ENCODE measurements around the gene BLVRA.
"Not testable (repeated sequence)": the region's sequence is repeated elsewhere in the genome, so short reads cannot be mapped to it uniquely, and the experiment has no call there.

BLVRA gene

DNA sequence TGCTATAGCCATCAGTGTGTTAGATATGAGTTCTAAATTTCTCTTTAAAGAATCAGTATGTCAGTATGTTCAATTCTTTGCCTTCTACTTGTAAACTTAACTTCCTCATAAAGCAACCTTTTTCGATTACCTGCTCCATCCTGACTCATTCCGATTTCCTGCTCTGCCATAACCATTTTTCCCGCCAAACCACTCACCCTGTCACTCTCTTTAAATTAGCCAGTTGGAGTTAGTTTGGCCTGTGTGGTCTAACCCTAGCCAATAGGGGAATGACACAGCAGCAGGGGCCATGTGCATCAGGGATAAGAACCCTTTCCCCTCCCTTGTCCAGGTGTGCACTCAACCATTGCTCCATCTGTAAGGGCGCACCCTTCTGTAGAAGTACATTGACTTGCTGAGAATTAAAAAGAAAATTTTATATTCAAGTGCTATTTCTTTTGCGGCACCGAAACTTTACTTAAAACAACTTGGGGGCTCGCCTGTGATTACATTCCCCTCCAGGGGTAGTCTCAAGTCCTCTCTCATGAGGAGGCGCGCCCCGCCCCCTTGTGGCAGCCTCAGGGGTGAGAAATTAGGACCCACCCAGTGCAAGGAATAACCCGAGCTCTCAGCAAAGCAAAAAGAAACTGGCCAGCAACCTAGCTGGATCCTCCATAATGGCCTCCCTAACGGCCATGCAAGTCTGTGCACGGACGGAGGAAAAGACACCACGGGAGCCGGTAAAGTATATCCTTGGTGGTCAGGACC is 51.9 kb downstream of the BLVRA start:
- DNase-seq: peak; percentile 41

DNA sequence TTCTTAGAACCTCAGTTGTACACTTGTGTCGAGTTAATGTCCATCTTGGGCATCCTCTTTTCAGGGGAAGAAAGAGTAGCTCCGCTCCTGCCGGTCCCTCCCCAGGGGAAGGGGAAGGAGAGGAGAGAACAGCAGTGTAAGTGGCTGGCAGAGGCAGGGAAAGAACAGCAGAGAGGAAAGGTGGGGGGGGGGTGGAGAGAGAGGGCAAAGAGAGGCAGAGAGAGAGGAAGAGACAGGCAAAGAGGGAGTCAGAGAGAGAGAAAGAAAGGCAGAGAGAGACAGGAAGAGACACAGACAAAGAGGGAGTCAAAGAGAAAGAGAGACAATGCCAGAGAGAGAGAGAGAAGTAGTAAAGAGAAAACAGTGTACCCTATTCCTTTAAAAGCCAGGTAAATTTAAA is 56.9 kb downstream of the BLVRA start:
- no peak for DNase-seq

DNA sequence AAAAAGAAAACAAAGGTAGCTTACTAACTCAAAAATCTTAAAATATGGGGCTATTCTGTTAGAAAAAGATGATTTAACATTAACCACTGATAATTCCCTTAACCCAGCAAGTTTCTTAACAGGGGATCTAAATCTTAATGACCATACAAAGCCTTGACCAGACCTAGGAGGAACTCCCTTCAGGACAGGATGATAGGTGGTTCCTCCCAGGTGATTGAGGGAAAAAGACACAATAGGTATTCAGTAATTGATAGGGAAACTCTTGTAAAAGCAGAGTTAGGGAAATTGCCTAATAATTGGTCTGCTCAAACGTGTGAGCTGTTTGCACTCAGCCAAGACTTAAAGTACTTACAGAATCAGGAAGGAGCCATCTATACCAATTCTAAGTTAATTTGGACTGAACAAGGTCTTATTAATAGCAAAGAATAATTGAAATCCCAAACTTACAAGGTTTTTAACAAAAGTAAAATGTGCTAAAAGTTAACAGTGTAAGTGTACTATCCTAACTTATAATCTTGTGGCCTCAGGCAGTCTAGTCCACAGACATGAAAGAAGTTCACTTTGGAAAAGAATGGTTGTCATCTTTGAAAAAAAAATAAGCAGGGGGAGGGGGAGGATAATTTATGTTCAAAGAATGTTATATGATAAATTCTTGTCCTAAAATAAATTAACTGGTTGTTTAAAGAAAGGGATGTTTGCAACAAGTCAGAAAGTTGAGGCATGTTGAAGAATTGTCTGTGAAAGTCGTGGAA is 57.7 kb downstream of the BLVRA start:
- not testable (repeated sequence) for DNase-seq

DNA sequence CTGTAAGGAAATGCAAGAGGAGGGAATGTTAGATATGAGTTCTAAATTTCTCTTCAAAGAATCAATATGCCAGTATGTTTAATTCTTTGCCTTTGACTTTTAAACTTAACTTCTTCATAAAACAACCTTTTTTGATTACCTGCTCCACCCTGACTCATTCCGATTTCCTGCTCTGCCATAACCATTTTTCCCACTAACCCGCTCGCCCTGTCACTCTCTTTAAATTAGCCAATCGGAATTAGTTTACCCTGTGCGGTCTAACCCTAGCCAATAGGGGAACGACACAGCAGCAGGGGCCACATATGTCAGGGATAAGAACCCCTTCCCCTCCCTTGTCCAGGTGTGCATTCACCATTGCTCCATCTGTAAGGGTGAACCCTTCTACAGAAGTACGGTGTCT is 64.9 kb downstream of the BLVRA start:
- not testable (repeated sequence) for DNase-seq

DNA sequence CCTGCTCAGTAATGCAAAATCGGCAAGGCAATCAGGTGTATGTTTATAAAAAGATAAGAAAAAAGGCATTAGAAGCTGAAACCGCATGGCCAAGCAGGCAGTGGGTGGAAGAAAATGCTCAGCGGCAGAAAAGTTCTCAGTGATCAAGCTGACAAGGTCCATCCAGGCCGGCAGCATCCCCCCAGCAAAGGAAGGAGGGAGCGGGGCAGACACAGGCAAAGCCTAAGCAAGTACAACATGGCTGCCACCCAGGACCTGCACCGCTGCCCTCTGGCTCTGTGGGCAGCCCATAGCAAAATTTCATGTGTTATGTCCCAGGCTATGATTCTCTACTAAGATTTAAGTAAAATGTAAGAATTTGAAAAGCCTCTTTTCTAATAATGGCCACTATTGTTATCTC is 65.5 kb downstream of the BLVRA start:
- no peak for DNase-seq

DNA sequence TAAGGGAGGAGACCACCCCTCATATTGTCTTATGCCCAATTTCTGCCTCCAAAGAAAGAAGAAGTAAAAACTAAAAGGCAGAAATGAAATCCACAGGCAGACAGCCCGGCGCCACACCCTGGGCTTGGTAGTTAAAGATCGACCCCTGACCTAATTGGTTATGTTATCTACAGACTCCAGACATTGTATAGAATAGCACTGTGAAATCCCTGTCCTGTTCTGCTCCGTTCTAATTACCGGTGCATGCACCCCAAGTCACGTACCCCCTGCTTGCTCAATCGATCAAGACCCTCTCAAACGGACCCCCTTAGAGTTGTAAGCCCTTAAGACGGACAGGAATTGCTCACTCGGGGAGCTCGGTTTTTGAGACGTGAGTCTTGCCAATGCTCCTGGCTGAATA is 66.0 kb downstream of the BLVRA start:
- DNase-seq: not testable (repeated sequence)

DNA sequence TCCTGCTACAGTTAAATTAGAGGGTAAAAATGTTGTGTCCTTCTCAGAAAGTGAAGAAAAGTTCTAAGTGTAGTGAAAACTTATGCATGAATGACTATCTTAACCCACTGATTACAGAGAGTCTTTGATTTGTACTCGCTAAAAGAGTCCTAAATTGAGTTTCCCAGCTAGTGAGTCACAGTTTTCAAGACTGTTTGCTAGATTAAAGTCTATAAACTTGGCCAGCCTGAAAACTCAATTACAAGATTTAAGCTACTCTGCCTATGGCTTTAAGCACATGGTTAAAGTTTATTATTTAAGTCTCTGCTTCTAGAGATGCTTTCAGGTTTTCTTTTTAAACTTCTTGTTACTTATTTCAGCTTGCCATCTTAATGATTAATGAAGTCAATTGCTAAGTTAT is 66.5 kb downstream of the BLVRA start:
- no peak for DNase-seq

DNA sequence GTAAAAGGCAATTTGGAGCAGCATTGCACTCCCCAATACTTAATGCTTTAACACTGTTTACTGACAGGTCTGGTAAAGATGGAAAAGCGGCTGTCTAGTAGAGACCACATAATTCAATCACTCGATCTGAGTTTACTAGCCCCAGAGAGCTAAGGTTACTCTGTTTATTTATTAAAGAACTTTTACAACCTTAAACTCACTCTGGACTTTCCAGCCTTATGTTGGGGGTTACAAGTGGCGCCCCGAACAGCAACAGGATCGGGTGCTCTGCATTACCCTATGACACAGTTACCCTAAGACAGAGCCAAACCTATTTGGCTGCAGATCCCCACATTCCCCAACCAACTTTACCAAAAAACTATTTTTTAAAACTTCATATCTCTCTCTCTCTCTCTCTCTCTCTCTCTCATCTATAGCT is 66.9 kb downstream of the BLVRA start:
- DNase-seq: no peak

DNA sequence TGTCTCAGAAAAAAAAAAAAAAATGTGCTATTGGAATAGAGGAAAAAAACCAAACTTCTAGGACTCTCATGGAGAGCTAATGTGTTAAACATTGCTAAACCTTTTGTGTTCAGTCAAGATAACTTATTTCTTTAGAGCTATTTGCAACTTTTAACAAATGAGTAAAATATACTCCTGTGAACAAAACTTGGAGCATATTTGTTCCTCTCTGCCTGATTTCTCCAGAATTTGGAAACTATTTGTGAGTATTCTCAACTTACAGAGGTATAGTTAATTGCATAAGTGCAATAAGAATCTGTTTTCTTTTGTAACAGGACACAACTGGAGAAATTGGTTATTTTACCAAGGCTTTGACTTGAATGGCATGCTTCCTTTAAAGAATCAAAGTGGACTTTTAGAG is 72.4 kb downstream of the BLVRA start:
- DNase-seq: not testable (repeated sequence)

DNA sequence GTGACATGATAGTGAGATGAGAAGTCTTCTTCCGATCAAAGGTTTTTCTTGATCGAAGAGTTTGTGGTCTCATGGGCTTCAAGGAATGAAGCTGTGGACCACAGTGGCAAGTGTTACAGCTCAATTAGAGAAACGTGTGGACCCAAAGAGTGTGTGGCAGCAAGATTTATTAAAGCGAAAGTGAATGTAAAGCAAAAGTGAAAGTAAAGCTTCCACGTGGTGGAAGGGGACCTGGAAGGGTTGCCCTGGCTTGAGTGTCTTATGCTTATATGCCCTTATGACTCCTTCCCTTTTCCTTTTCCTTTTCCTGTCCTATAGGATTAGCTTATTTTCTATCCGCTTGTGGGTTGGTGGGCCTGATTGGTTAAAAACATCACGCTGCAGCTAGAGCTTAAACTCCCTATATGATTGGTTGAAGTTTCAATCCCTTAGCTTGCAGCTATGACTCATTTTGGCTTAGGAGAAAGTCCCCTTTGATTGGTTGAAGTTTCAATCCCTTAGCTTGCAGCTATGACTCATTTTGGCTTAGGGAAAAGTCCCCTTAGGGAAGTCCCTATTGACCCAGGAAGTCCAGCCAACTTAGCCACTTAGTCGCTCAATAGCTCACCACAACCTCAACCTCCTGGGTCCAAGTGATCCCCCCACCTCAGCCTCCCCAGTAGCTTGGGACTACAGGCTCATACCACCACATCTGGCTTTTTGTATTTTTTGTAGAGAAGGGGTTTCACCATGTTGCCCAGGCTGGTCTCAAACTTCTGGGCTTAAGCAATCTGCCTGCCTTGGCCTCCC is 76.2 kb downstream of the BLVRA start:
- peak; percentile 30 for DNase-seq

DNA sequence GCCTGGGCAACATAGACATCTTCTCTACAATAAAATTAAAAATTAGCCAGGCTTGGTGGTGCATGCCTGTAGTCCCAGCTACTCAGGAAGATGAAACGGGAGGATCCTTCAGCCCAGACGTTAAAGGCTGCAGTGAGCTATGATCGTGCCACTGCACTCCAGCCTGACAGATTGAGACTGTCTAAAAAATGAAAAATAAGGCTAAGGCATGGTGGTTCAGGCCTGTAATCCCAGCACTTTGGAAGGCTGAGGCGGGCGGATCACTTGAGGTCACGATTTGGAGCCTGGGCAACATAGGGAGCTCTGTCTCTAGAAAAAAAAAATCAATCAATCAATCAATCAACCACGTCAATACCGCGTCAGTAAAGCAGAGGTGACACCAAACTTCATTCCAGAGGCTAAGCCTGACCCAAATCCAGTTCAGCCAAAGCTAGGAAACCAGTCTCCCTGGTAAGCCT is 79.8 kb downstream of the BLVRA start:
- DNase-seq: no peak

DNA sequence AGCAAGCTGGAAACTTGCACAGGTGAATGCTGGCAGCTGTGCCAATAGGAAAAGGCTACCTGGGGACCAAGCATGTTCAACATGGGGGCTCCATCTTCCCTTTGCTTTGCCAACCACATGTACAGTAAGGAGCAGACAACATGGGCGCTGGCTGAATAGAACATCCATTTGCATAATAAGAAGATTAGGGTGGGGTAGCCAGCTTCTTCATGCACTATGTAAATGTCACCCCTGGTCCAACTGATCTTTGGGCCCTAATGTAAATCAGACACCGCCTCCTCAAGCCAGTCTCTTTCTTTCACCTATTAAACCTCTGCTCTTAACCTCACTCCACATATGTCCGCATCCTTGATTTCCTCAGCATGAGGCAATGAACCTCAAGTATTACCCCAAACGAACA is 84.8 kb downstream of the BLVRA start:
- no peak for DNase-seq

DNA sequence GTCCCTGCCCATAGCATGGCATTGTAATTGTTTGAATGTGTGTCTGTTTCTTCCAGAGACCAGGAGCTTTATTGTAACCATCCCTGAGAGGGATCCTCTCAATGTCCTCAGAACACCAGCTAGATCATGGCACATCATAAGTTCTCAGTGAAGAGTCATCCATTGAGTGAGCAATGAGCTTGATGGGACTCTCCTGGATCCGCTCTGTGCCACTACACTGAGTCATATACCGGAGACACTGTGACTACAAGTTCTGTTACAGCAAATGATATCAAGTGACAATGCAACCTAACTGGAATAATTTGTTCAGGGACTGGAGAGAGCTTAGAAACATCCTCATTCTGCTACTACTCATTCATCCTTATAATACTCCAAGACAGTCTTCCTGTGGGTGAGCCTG is 85.8 kb downstream of the BLVRA start:
- no peak for DNase-seq

DNA sequence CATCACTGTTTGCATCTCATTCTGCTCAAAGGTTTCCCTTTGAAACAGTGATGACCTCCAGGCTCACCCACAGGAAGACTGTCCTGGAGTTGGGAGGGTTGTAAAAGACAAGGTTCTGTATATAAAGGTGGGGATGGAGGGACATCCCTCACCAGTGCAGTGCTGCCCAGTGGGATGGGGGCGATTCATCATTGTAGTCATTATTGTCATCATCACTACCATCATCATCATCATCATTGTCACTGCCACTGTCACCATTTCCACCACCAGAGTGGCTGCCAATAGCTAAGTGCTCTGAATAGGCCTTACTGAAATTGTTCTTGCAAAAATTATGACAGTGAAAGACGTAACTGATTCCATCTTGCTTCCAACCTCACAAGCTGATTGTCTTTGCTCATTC is 86.2 kb downstream of the BLVRA start:
- DNase-seq: no peak

DNA sequence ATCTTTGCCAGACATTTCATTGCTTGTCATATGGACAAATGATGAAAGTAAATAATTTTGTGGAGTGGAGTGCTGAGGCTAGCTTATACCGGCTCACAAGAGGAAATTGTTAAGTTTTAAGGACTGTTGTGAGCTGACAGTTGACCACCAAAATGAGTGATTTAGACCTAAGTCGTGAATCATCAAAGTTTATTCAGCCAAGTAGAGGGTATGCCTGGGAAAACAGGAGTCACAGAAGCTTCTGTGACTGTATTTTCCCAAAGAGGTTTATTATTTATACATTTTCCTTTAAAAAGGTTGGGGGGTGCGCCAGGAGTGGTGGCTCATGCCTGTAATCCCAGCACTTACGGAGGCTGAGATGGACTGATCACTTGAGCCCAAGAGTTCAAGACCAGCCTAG is 89.0 kb downstream of the BLVRA start:
- no peak for DNase-seq

DNA sequence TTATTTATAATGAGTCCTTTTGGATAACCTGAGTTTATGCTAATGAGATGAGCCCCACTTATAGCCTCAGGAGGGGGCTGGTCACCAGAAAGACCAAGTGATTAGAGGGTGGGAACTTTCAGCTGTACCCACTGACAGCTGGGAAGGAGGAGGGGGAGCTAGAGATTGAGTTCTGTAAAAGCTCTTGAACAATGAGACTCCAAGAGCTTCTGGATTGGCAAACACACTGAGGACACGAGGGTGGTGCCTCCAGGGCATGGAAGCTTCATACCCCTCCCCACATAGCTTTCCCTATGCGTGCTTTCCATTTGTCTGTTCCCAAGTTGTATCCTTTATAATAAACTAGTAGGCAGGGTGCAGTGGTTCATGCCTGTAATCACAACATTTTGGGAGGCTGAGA is 90.6 kb downstream of the BLVRA start:
- no peak for DNase-seq

DNA sequence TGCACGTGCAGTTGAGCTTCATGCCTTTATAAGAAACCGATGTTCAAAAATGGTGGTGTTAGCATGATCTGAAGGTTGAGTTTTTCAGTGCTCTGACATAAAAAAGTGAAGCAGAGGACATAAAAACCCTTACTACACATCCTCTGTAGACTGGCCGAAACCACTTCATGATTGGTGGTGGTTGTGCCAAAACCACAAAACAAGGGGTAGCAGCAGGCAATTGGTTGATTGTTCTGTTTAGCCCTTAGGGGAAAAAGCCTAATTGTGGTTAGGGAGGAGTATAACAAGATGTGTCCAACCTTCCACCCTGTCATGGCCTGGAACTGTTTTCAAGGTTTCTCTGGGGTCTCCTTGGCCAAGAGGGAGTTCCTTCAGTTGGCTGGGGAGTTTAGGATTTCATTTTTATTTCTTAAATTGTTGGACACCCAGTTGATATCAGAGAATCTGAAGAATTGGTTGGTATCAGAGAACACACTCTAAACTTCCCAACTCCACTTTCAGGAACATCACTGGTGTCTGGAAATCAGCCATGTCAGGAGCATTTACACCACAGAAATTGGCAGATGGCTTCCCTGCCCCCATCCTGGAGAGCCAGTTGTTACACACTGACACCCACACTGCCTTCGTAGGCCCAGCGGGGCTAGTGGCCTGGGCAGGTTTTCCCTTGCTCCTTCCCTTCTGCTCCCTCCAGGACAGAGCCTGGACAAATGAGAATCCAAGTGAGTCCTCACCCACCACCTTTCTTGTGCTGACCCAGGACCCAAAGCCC is 92.1 kb downstream of the BLVRA start:
- DNase-seq: no peak

DNA sequence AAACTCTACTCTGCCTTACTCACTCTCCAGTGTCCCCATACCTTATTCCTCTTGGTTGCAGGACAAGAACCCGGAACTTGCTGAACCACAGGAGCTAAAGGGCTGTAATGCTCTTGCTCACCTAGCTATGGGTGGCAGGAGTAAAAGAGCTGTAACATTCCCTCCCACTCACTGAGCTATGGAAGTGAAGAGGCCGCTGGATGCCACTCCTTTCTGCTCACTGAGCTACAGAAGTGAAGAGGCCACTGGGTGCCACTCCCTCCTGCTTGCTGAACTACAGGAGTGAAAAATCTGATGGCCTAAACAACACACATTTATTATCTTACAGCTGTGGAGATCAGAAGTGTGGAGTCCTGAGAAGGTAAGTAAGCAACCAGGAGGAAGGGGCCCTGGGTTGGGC is 93.3 kb downstream of the BLVRA start:
- DNase-seq: no peak

DNA sequence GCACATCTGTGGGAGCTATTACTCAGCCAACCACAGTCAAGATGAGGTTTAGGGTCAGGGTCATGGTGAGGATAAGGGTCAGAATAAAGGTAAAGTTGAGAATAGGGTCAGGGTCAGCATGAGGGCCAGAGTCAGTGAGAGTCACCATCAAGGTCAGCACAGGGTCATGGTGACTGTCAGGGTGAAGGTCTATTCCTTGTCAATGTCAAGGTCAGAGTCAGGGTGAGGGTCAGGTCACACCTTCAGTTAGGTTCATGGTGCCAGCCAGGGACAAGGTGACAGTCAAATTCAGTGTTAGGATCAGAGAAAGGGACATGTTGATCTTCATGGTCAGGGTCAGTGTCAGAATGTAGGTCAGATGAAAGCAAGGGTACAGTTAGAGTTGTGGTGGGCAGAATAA is 96.7 kb downstream of the BLVRA start:
- DNase-seq: no peak

DNA sequence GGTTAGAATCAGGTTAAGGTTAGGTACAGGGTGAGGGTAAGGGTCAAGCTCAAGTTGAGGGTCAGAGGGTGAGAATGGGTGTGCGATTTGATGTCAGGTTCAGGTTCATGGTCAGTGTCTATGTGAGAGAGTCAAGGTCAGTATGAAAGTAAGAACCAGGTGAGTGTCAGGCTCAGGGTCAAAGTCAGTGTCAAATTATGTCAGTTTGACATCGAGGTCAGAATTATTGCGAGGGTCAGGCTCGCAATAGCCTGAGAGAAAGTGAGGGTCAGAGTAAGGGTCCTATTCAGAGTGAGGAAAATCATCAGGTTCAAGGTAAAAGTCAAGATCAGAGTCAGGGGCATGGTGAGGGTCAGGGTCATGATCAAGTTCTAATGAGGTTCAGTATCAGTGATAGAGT is 97.8 kb downstream of the BLVRA start:
- DNase-seq: no peak
